Measurements from ENCODE around the gene LBX1.

The LBX1 gene

GRCh38 chr10:101225846-101226421 is 3.3 kb downstream of the LBX1 start:
- no peaks in the 10 kb centered on the region for H4K20me1 ChIP-seq (ENCODE audit: insufficient read depth, low read length)
- H3K27ac ChIP-seq (ENCODE audit: low read length) = no peak overlapping the region
- no peaks in the 10 kb centered on the region for H3K79me2 ChIP-seq (ENCODE audit: low read length)
- no peaks in the 10 kb centered on the region for H3K36me3 ChIP-seq (replicated peaks; ENCODE audit: low read depth, low read length)
- H3K27me3 ChIP-seq (ENCODE audit: low read depth, low read length) = no peaks in the 10 kb centered on the region
- H3K4me1 ChIP-seq (ENCODE audit: low read length) = no peaks in the 10 kb centered on the region
- no peak overlapping the region for H3K4me3 ChIP-seq (ENCODE audit: low read length)
- H3K9me3 ChIP-seq (ENCODE audit: insufficient read depth, low read length) = no peaks in the 10 kb centered on the region
- no peak overlapping the region for H3K9ac ChIP-seq (ENCODE audit: low read length)
- no peak overlapping the region for H3K4me2 ChIP-seq (ENCODE audit: low read length)
- TF ChIP-seq EZH2phosphoT487 (IDR thresholded peaks at IDR 0.05; ENCODE audit: low read depth) = no peak
- TF ChIP-seq, protein P1, sequence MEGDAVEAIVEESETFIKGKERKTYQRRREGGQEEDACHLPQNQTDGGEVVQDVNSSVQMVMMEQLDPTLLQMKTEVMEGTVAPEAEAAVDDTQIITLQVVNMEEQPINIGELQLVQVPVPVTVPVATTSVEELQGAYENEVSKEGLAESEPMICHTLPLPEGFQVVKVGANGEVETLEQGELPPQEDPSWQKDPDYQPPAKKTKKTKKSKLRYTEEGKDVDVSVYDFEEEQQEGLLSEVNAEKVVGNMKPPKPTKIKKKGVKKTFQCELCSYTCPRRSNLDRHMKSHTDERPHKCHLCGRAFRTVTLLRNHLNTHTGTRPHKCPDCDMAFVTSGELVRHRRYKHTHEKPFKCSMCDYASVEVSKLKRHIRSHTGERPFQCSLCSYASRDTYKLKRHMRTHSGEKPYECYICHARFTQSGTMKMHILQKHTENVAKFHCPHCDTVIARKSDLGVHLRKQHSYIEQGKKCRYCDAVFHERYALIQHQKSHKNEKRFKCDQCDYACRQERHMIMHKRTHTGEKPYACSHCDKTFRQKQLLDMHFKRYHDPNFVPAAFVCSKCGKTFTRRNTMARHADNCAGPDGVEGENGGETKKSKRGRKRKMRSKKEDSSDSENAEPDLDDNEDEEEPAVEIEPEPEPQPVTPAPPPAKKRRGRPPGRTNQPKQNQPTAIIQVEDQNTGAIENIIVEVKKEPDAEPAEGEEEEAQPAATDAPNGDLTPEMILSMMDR (IDR thresholded peaks at IDR 0.05; ENCODE audit: low read depth, low read length) = no peak
- no peak overlapping the region for H2AFZ ChIP-seq (ENCODE audit: low read depth, low read length)

DNA sequence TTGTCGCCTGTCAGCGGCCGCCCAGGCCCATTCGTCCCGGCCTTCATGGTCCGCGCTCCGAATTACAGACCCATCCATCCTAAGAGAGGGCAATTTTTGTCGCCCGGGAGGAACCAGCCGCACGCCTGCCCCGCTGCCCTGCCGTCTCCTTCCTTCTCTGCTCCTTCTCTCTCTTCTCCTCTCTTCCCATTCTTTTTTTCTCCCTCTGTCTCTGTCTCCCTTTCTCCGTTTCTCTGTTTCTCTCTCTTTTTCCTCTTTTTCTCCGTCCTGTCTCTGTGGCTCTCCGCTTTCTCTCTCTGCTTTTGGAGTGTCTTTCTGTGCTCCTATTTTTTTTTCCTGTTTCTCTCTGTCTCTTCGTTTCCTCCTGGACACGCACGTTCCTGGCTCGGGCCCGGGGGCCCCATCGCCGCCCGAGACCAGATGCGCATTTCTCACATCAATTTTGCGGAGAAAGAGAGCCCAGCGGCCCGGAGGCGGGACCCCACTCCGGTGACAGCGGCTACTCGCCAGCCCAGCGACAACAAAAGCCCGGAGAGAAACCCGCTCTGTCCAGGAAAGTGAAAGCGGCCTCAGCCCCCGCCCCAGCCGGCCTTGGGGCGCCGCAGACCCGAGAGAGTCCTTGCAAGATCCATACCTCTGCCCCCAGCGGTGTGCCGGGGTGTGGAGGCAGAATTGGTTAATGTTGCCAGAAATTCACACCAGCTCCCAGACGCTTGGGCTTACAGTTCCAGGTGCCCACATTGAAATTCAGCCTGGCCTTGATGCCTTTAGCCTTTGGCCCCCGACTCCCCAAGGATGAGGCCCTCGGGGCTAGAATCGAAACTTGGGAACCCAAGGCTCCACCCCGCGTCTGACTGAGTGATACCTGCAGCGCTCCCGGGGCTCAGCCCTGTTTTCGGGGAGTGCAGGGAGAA is 4.1 kb downstream of the LBX1 start:
- Histone ChIP-seq H3K27me3 (ENCODE audit: low read depth, low read length) (no peaks in the 10 kb centered on the region), H4K20me1 (ENCODE audit: insufficient read depth, low read length) (no peaks in the 10 kb centered on the region), H3K4me1 (ENCODE audit: low read length) (no peaks in the 10 kb centered on the region), H3K4me3 (ENCODE audit: low read length) (no peak overlapping the region), H3K9ac (ENCODE audit: low read length) (no peak overlapping the region), H3K9me3 (ENCODE audit: insufficient read depth, low read length) (no peaks in the 10 kb centered on the region), H3K4me2 (ENCODE audit: low read length) (no peak overlapping the region), H3K27ac (ENCODE audit: low read length) (no peak overlapping the region), H3K79me2 (ENCODE audit: low read length) (no peaks in the 10 kb centered on the region), H3K36me3 (replicated peaks; ENCODE audit: low read depth, low read length) (no peaks in the 10 kb centered on the region), H2AFZ (ENCODE audit: low read depth, low read length) (no peak overlapping the region)
- TF ChIP-seq, protein P1 (IDR thresholded peaks at IDR 0.05; ENCODE audit: low read depth, low read length) = no peak
- TF ChIP-seq EZH2phosphoT487 (IDR thresholded peaks at IDR 0.05; ENCODE audit: low read depth) = no peak

DNA sequence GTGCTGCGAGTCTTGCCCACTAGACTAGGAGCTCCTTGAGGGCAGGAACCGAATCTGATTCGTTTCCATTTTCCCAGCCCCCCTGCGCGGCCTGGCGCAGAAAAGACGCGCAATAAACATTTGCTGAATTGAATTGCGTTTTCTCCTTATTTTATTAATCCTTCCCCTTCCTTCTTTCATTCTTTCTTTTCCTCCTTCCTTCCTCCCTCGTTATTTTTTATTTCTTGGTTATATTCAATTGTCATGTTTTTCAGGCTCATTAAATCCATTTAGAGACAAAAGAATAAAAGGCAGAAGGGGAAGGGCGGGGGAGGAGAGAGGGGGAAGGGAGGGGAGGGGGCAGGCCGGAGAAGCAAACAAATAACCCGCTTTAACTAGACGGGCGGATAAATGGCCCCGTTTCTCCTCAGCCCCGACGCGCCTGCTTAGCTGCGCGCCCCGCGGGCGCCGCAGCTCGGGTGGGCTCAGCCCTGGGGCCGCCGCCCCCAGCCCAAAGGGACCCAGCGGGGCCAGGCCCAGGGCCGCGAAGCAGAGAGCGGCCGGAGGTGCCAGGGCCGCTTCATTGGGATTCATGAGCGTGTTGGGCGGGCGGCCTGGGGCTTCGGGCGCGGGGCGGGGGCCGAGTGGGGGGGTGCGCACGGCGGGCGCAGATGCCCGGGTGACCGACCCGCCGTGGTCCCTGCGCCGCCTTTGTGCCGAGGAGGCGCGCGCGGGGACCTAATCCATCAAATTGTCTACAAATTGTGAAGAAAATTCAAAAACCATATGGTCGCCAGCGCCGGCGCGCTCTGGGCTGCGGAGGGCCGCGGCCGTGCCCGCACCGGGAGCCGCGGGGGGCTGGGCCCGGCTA is 5.0 kb downstream of the LBX1 start:
- TF ChIP-seq EZH2phosphoT487 (IDR thresholded peaks at IDR 0.05; ENCODE audit: low read depth) = no peak
- TF ChIP-seq, protein P1 (IDR thresholded peaks at IDR 0.05; ENCODE audit: low read depth, low read length) = no peak
- Histone ChIP-seq H3K4me1 (ENCODE audit: low read length) (no peaks in the 10 kb centered on the region), H3K4me3 (ENCODE audit: low read length) (no peak overlapping the region)

More for the DNA sequence above, 5.0 kb downstream of the LBX1 start:
- Histone ChIP-seq H3K4me2 (ENCODE audit: low read length) (no peak overlapping the region), H3K79me2 (ENCODE audit: low read length) (no peaks in the 10 kb centered on the region), H4K20me1 (ENCODE audit: insufficient read depth, low read length) (no peaks in the 10 kb centered on the region), H3K27ac (ENCODE audit: low read length) (no peak overlapping the region), H3K9ac (ENCODE audit: low read length) (no peak overlapping the region), H3K27me3 (ENCODE audit: low read depth, low read length) (no peaks in the 10 kb centered on the region), H2AFZ (ENCODE audit: low read depth, low read length) (no peak overlapping the region), H3K9me3 (ENCODE audit: insufficient read depth, low read length) (no peaks in the 10 kb centered on the region), H3K36me3 (replicated peaks; ENCODE audit: low read depth, low read length) (no peaks in the 10 kb centered on the region)

All from OCI-LY3 (cell line).